HG02938 (cell line): ENCODE data around the gene RETN.

Experiments used
- ATAC-seq: cut with Tn5 transposase; IDR thresholded peaks from one replicate; pipeline ENCODE4 v1.9.1; 2021; ENCODE audit warnings: mild to moderate bottlenecking, moderate library complexity; ENCODE audit not compliant: unreplicated experiment

The RETN gene

GRCh38 chr19:7681340-7682174 lies 12.7 kb downstream of the RETN start:
- ATAC-seq, result no peak

- ATAC-seq, result no peak
These were observed 13.5 kb downstream of the RETN start for GRCh38 chr19:7682175-7682855.

GRCh38 chr19:7685546-7686445 lies 16.9 kb downstream of the RETN start:
- ATAC-seq, result no peak

- ATAC-seq, result no peak
These were observed 18.3 kb downstream of the RETN start for GRCh38 chr19:7687177-7687576.

- ATAC-seq, result no peak
These were observed 20.3 kb downstream of the RETN start for GRCh38 chr19:7689165-7689564.

GRCh38 chr19:7690779-7691258 lies 22.0 kb downstream of the RETN start:
- no peak for ATAC-seq

GRCh38 chr19:7691497-7691896 lies 22.6 kb downstream of the RETN start:
- no peak for ATAC-seq

GRCh38 chr19:7692417-7693088 lies 23.7 kb downstream of the RETN start:
- no peak for ATAC-seq

GRCh38 chr19:7694499-7694898 lies 25.6 kb downstream of the RETN start:
- no peak for ATAC-seq

- ATAC-seq, result no peak
These were observed 29.0 kb downstream of the RETN start for GRCh38 chr19:7697721-7698287.

GRCh38 chr19:7698583-7698982 lies 29.7 kb downstream of the RETN start:
- ATAC-seq, result no peak

- no peak for ATAC-seq
These were observed 30.2 kb downstream of the RETN start for GRCh38 chr19:7699003-7699402.

- no peak for ATAC-seq
These were observed 30.9 kb downstream of the RETN start for GRCh38 chr19:7699417-7700401.

GRCh38 chr19:7701049-7701653 lies 32.3 kb downstream of the RETN start:
- no peak for ATAC-seq

GRCh38 chr19:7701654-7702457 lies 33.0 kb downstream of the RETN start, which contains the start of gene FCER2:
FCER2 (minus strand) TSS chr19:7702131; CDS start chr19:7699760, 2,371 bp downstream.
- ATAC-seq, result peak; percentile 67

- ATAC-seq, result no peak
These were observed 34.5 kb downstream of the RETN start for GRCh38 chr19:7703332-7703731.

- ATAC-seq, result no peak
These were observed 35.6 kb downstream of the RETN start for GRCh38 chr19:7704280-7705060.
